Endothelial cell (in vitro differentiated cells): ENCODE measurements around the gene CLIC4. TPM values are rescaled to one million over a fixed set of nuclear protein-coding genes. Genes with fewer than 3 reads are reported as not detected.

Experiments
- DNase-seq: peaks from one replicate; pipeline ENCODE4 v3.0.0; 2021; ENCODE audit warnings: low spot score
- H3K27ac Mint-ChIP-seq: one replicate; pipeline ENCODE4 v1.8.0; 2021; ENCODE audit warnings: mixed read lengths, inconsistent platforms; ENCODE audit not compliant: unreplicated experiment
- H3K27me3 Mint-ChIP-seq: one replicate; pipeline ENCODE4 v1.8.0; 2021; ENCODE audit warnings: mild to moderate bottlenecking, moderate library complexity, mixed read lengths, inconsistent platforms; ENCODE audit not compliant: unreplicated experiment
- H3K36me3 Mint-ChIP-seq: one replicate; pipeline ENCODE4 v1.8.0; 2021; ENCODE audit warnings: mild to moderate bottlenecking, low read depth, mixed read lengths, inconsistent platforms; ENCODE audit not compliant: unreplicated experiment
- H3K4me1 Mint-ChIP-seq: one replicate; pipeline ENCODE4 v1.8.0; 2021; ENCODE audit warnings: mild to moderate bottlenecking, mixed read lengths, inconsistent platforms; ENCODE audit not compliant: unreplicated experiment
- H3K4me3 Mint-ChIP-seq: one replicate; pipeline ENCODE4 v1.8.0; 2021; ENCODE audit warnings: mild to moderate bottlenecking, mixed read lengths, inconsistent platforms; ENCODE audit not compliant: unreplicated experiment
- H3K9me3 Mint-ChIP-seq: one replicate; pipeline ENCODE4 v1.8.0; 2021; ENCODE audit warnings: mixed read lengths, inconsistent platforms; ENCODE audit not compliant: unreplicated experiment
- CTCF ChIP-seq: fragments of 200-600 bp; sonication (generic); IDR thresholded peaks from one replicate; pipeline ENCODE4 v1.5.0; 2021; ENCODE audit warnings: antibody characterized with exemption; ENCODE audit not compliant: unreplicated experiment
- total RNA-seq: library from RNA; stranded (reverse); fragmentation: NEBNext Ultra II Directional; extraction: Animal tissue kit (Norgen Biotek cat#: 25700); gene quantifications from one replicate; pipeline ENCODE4 v1.2.1, GENCODE V29; 2021; ENCODE audit not compliant: unreplicated experiment

CLIC4 gene
- total RNA-seq, 1 donor from 2014 or later = 109 TPM

- peak overlapping the region; percentile 43 for H3K27ac Mint-ChIP-seq
- TF ChIP-seq CTCF = no peak
- H3K4me1 Mint-ChIP-seq = peaks cover 43% of the 10 kb centered on the region
- no peaks in the 10 kb centered on the region for H3K9me3 Mint-ChIP-seq
- DNase-seq = no peak
- H3K4me3 Mint-ChIP-seq = peak overlapping the region; percentile 7
- peaks cover 6% of the 10 kb centered on the region for H3K27me3 Mint-ChIP-seq
- H3K36me3 Mint-ChIP-seq = peaks cover 3% of the 10 kb centered on the region
These were observed 1.6 kb upstream of the CLIC4 start for GRCh38 chr1:24743404-24744211.

GRCh38 chr1:24745711-24746413 lies 615 bp downstream of the CLIC4 start:
- peak; percentile 31 for DNase-seq
- peaks cover 6% of the 10 kb centered on the region for H3K27me3 Mint-ChIP-seq
- H3K9me3 Mint-ChIP-seq = no peaks in the 10 kb centered on the region
- peak overlapping the region; percentile 98 for H3K4me3 Mint-ChIP-seq
- no peak for TF ChIP-seq CTCF
- peaks cover 8% of the 10 kb centered on the region for H3K36me3 Mint-ChIP-seq
- peaks cover 53% of the 10 kb centered on the region for H3K4me1 Mint-ChIP-seq
- H3K27ac Mint-ChIP-seq = peak overlapping the region; percentile 93

GRCh38 chr1:24748191-24749121 lies 3.2 kb downstream of the CLIC4 start:
- Mint-ChIP-seq H3K36me3 (peaks cover 8% of the 10 kb centered on the region), H3K4me1 (peaks cover 51% of the 10 kb centered on the region), H3K4me3 (no peak overlapping the region), H3K27me3 (peaks cover 6% of the 10 kb centered on the region), H3K27ac (no peak overlapping the region), H3K9me3 (no peaks in the 10 kb centered on the region)
- TF ChIP-seq CTCF = no peak
- DNase-seq = no peak

DNA sequence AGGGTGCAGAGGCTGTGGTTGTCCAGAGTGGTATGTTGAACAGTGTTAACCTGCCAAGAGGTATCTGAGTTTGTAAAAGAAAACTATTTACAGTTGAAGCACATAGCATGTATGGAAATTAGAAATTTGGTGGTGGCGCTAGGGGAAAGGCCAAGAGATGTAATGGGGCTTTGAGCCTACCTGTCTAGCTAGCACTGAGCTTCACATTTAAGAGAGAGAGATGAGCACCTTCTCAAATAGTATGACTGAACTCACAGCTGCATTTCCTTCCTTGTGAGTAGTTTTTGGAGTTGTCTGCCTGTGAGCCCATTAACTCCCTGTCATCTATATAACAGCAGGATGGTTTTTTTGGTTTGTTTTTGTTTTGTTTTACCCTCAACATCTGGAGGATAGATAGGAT lies 4.0 kb downstream of the CLIC4 start:
- DNase-seq = no peak
- H3K4me3 Mint-ChIP-seq = peak overlapping the region; percentile 51
- H3K4me1 Mint-ChIP-seq = peaks cover 49% of the 10 kb centered on the region
- H3K36me3 Mint-ChIP-seq = peaks cover 8% of the 10 kb centered on the region
- H3K9me3 Mint-ChIP-seq = no peaks in the 10 kb centered on the region
- peaks cover 6% of the 10 kb centered on the region for H3K27me3 Mint-ChIP-seq
- no peak overlapping the region for H3K27ac Mint-ChIP-seq
- no peak for TF ChIP-seq CTCF
